ENCODE results near the gene PKHD1.

PKHD1 gene

GRCh38 chr6:52103623-52104022, 16.2 kb upstream of the PKHD1 start:
- no peak for DNase-seq (ENCODE audit: low spot score)

DNA sequence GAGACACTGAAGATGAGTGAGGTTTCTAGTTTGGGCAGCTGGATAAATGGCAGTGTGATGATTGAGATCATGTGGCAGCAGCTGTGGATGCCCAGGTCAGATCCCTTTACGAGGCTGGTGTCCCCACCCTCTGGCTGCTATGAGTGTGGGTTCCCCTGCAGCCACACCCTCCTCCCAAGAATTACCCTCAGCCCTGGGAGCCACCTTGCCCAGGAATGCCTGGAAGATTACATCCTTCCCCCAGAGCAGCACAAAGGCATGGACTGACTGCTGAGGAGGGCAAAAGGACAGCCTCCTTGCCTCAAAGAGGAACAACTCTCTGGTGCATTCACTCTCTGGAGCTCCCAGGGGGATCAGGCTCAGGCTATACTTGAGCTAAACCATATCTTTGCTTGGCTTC, 15.0 kb upstream of the PKHD1 start:
- no peak for DNase-seq (ENCODE audit: low spot score)

GRCh38 chr6:52098721-52099120, 11.3 kb upstream of the PKHD1 start:
- no peak for DNase-seq (ENCODE audit: low spot score)

GRCh38 chr6:52089758-52090348, 2.4 kb upstream of the PKHD1 start:
- no peak for DNase-seq (ENCODE audit: low spot score)

- no peak for DNase-seq (ENCODE audit: low spot score)
These were observed 672 bp downstream of the PKHD1 start for GRCh38 chr6:52086741-52087140.

DNA sequence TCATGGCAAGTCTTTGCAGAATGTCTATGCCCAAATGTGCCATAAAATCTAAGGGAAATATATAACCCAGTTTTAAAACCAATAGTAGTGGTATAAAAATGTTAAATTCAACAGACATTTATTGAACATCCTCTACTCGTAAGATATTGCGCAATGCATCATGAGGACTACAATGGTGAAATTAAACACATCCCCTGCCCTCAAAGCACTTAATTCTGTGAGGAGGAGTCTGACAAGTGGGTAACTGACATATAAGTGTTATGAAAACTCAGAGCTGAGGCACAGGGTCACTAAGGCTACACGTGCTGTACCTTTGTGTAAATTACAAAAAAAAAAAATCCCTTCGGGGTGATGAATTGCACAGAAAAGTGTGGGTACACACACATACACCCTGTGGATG, 6.2 kb downstream of the PKHD1 start:
- DNase-seq (ENCODE audit: low spot score), result no peak

- no peak for DNase-seq (ENCODE audit: low spot score)
These were observed 9.3 kb downstream of the PKHD1 start for GRCh38 chr6:52077961-52078625.

GRCh38 chr6:52077180-52077884, 10.1 kb downstream of the PKHD1 start:
- DNase-seq (ENCODE audit: low spot score), result no peak

GRCh38 chr6:52076791-52077179, 10.6 kb downstream of the PKHD1 start:
- no peak for DNase-seq (ENCODE audit: low spot score)

GRCh38 chr6:52074716-52075115, 12.7 kb downstream of the PKHD1 start:
- DNase-seq (ENCODE audit: low spot score), result no peak

GRCh38 chr6:52074155-52074554, 13.3 kb downstream of the PKHD1 start:
- no peak for DNase-seq (ENCODE audit: low spot score)

DNA sequence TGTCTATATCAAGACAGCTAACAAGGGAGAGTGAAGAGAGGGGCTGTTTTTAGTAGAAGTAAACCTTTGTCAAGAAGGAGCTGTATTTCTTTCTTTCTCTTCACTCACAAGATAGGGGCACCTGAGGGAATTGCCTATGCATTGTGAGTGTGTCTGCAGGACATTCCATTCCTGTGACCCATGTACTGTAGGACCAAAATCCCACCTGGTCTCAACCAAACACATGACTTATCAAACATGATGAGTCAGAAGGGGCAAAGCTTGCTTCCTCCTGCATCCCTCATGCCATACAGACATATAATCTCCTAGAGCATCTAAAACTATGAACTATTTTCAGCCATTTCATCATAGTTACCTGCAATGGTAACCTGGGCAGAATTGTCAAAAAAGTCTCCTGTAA, 21.8 kb downstream of the PKHD1 start:
- DNase-seq (ENCODE audit: low spot score), result no peak

DNA sequence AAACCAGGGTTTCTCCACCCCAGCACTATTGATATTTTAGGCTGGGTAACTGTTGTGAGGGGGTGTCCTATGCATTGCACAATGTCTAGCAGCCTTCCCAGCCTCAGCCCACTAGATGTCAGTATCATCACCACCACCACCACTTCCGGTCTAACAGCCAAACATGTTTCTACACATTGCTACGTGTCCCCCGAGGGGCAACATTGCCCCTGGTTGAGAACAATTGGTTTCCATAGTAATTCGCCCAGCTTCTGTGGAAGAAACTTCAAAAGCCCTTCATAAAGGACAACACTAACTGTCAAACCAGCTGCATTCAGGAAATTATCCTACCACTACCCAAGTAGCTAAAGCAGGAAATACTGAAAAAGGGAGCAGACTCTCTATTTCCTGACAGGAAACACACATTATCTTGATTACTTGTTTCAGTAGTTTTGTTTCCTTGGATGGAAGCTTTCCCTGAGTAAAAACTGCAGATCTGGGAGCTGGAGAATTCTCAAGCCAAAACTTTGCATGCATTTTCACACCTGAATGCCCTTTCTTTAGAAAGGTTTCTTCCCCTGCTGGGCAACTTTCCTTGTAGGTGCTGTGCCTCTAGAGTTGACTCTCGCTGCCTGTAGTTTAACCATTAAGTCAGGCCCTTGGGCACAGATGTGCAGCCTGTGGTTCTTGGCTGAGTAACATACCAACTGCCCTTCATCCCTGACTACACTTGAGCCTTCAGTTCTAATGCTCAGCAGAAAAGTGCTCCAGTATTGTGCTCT, 23.6 kb downstream of the PKHD1 start:
- DNase-seq (ENCODE audit: low spot score), result peak; percentile 75

DNA sequence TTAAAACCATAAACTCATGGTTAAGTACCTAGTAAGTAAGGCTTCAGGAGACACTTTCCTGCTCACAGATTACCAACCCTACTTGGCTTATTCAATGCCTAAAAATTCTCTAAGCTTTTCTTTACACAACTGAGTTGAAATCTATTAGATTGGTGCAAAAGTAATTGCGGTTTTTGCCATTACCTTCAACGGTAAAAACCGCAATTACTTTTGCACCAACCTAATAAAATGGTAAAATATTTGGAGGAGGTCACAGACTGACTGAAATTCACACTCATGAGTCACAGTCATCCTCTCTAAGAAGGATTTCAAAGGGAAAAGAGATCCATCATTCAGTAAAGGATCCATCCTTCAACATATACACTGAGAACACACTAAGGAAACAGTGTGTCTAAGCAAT, 25.9 kb downstream of the PKHD1 start:
- no peak for DNase-seq (ENCODE audit: low spot score)

DNA sequence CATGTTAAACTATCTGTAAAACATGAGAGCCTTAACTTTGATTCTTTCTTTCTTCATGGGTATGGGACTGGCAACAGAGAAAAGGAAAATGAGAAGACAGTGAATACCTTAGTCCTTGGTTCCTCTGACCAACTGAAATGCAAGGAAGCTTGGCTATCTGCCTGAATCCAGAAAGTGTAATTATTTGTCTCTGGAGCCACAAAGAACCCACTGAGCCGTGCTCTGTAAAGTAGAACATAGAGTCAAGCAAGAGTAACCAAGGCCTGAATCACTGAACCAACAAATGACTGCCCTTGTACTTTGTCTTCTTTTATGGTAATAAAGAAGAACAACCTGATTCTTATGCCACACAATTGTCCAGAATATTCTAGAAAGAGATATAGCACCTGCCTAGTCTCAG, 27.6 kb downstream of the PKHD1 start:
- no peak for DNase-seq (ENCODE audit: low spot score)

DNA sequence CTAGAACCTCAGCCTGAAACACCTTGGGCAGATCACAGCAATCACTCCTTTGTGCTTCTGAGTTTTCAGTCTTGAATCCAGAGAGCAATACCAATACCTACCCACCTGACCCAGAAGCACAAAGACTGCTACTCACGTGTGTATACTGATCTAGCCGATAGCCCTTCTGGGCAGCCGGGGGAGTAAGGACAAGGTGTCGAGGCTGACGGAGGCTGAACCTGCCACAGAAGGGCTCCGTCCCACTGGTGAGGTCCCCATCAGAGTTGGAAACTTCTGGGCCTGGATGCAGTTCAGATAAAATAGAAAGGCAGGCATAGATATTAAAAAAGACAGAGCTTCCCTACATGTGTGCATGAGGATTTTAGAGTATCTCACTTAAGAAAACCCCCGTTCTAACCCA, 32.0 kb downstream of the PKHD1 start:
- DNase-seq (ENCODE audit: low spot score), result no peak

DNA sequence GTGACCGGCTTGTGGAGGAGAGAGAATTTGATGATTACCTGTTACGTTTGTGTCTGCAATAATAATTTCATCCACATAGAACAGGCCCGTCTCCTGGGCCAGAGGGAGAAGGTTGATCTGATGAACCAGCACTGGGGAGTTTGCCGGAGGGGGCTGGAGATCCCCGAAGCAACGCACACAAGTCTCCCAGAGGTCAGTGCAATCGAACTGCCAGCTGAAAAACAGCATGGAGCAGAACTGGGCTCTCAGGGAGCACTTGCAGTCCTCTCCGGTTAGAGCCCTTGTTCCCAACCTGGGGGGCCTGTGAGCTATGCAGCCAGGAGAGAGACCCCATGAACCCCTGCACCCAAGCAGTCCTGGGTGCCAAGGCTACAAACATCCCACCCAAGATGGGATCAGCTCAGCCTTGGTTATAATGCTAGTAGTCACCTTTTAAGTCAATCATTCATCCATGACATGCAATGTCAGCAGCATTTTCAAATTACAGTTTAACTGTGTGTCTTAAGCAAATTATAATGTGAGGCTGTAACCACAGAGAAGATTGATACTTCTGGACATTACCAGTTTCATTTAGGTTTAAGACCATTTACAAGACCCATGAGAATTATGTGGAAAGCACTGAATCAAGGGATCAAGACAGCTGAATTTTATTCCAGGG, 34.2 kb downstream of the PKHD1 start:
- DNase-seq (ENCODE audit: low spot score), result no peak

DNA sequence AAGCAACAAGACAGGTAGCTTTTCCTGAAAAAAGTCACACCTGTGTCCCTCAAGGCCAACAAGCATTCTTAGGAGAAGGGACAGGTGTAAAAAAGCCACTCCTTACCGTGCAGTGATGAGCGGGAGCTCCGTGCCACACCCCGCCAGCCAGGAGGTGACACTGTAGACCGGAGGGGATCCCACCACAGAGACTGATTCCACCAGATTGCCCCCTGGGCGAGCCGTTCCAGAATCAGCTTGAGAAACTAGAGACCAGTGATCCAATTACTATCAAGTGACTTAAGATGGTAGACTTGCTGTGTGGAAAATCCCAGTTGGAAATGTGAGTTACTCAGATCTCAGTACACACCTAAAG, 37.4 kb downstream of the PKHD1 start:
- DNase-seq (ENCODE audit: low spot score), result no peak

GRCh38 chr6:52049252-52050050, 38.0 kb downstream of the PKHD1 start:
- peak; percentile 27 for DNase-seq (ENCODE audit: low spot score)

- DNase-seq (ENCODE audit: low spot score), result no peak
These were observed 41.0 kb downstream of the PKHD1 start for GRCh38 chr6:52046456-52046855.

GRCh38 chr6:52045481-52045880, 41.9 kb downstream of the PKHD1 start:
- no peak for DNase-seq (ENCODE audit: low spot score)

DNA sequence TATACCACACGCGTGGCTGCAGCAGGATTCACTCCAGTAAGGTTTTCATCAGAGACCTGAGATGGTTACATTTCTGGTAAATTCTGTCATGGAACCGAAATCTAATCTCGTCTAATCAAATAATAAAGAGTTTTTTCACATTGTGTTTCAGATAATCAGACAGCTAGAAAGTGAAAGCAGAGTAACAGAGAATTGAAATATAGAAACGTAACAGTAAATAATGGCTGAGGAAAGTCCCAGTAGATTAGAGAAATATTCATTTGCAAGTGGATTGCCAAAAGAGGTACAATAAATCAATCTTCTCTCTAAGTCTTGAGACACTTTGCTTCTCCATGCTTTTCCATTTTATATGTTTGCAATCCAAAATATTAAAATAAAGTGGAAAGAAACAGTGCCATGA, 42.4 kb downstream of the PKHD1 start:
- DNase-seq (ENCODE audit: low spot score), result no peak

Measured in germinal center (tissue), 1 donor.